Measurements from ENCODE around the gene CCDC71L. TPM values are rescaled to one million over a fixed set of nuclear protein-coding genes. Genes with fewer than 3 reads are reported as not detected.

Gene CCDC71L
- total and polyA plus RNA-seq, 2 donors (not counting 1 experiment from before 2014, with no cell fraction given) = 11.7 to 29.5 TPM

DNA sequence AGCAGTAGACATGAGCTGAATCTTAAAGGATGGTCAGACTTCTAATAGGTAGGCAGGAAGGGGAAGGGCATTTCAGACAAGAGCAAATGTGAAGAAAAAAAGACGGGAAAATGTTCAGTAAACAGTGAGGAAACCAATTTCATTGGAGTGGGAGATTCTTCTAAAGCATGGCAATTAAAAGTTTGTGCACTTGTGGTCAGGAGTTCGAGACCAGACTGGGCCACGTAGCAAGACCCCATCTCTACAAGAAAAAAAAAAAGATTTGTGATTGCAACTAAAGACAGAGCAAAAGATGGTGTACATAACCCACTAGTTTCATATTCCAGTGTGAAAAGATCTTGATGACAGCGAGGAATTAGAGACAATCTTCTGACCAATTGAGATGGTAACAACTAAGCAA is 41.7 kb downstream of the CCDC71L start:
- H3K27ac ChIP-seq (ENCODE audit: low read length in 2 of 2) = no peak overlapping the region
- peaks cover 0 to 8% (median 0%) of the 10 kb centered on the region in 3 donors for H3K9me3 ChIP-seq (ENCODE audit: control extremely low read depth in 1 of 3, control insufficient read depth in 2 of 3, insufficient read depth in 1 of 3, low read length in 2 of 3)
- H3K79me2 ChIP-seq (ENCODE audit: control insufficient read depth, insufficient read depth, low read length) = no peaks in the 10 kb centered on the region
- ChIA-PET POLR2A (no interaction called here), CTCF (no interaction called here)
- WGBS (ENCODE audit: insufficient coverage) = 90% methylated on average over 1 of the region's 4 CpGs
- no peaks in the 10 kb centered on the region for H4K20me1 ChIP-seq (ENCODE audit: control insufficient read depth, insufficient read depth, low read length, poor library complexity, severe bottlenecking)
- ATAC-seq (ENCODE audit: low read depth) = no peak
- no peak for TF ChIP-seq EZH2 (IDR thresholded peaks at IDR 0.05; ENCODE audit: borderline replicate concordance, insufficient read depth, low read depth, low read length, poor library complexity, severe bottlenecking)
- TF ChIP-seq, protein P1, sequence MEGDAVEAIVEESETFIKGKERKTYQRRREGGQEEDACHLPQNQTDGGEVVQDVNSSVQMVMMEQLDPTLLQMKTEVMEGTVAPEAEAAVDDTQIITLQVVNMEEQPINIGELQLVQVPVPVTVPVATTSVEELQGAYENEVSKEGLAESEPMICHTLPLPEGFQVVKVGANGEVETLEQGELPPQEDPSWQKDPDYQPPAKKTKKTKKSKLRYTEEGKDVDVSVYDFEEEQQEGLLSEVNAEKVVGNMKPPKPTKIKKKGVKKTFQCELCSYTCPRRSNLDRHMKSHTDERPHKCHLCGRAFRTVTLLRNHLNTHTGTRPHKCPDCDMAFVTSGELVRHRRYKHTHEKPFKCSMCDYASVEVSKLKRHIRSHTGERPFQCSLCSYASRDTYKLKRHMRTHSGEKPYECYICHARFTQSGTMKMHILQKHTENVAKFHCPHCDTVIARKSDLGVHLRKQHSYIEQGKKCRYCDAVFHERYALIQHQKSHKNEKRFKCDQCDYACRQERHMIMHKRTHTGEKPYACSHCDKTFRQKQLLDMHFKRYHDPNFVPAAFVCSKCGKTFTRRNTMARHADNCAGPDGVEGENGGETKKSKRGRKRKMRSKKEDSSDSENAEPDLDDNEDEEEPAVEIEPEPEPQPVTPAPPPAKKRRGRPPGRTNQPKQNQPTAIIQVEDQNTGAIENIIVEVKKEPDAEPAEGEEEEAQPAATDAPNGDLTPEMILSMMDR (IDR thresholded peaks at IDR 0.05) = no peak
- Mint-ChIP-seq H3K4me1 (no peaks in the 10 kb centered on the region), H3K27ac (no peak overlapping the region), H3K9me3 (ENCODE audit: insufficient read depth) (peaks cover 6% of the 10 kb centered on the region), H3K4me3 (no peak overlapping the region), H3K27me3 (no peaks in the 10 kb centered on the region)
- no peaks in the 10 kb centered on the region for H3K27me3 ChIP-seq (replicated peaks in 1 of 4; ENCODE audit: control extremely low read depth in 1 of 4, control insufficient read depth in 3 of 4, insufficient read depth in 4 of 4, low read length in 3 of 4)
- no peak overlapping the region for H3K4me2 ChIP-seq (replicated peaks; ENCODE audit: low read depth, low read length, poor library complexity, severe bottlenecking)
- no peak for DNase-seq
- no peaks in the 10 kb centered on the region for H3K36me3 ChIP-seq (replicated peaks in 1 of 2; ENCODE audit: control extremely low read depth in 1 of 2, control insufficient read depth in 1 of 2, extremely low read depth in 1 of 2, insufficient read depth in 2 of 2, low read length in 1 of 2)
- no peak overlapping the region for H2AFZ ChIP-seq (ENCODE audit: insufficient read depth, low read depth, low read length, poor library complexity, severe bottlenecking)
- H3K4me3 ChIP-seq (ENCODE audit: control extremely low read depth in 1 of 5, extremely low read depth in 1 of 5, insufficient read depth in 1 of 5, low read depth in 2 of 5, low read length in 4 of 5) = no peak overlapping the region
- intact Hi-C loops (cut with micrococcal nuclease) = no loop called here
- no peaks in the 10 kb centered on the region for H3K4me1 ChIP-seq (ENCODE audit: control insufficient read depth in 2 of 2, insufficient read depth in 2 of 2, low read length in 2 of 2)
- no peak overlapping the region for H3K9ac ChIP-seq (ENCODE audit: low read length)

DNA sequence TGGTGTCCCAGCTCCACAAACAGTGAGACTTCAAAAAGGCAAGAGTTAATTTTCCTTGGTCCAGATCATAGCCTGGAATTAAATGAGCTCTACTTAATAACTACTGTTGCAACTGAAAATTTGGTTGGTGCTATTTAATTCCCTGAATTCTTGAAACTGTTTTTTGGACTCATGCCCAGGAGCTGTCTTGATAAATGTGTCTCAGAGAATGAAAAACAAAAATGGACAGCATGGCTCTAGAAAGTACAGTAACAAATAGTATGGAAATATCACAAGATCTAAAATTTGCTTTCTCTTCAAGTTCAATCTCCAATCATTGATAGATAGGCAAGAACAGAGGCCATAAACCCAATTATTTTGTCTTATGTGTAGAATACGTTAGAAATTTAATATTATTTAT is 42.5 kb downstream of the CCDC71L start:
- TF ChIP-seq, protein P1 (IDR thresholded peaks at IDR 0.05) = no peak
- TF ChIP-seq EZH2 (IDR thresholded peaks at IDR 0.05; ENCODE audit: borderline replicate concordance, insufficient read depth, low read depth, low read length, poor library complexity, severe bottlenecking) = no peak
- ATAC-seq (ENCODE audit: low read depth) = no peak
- no peak for DNase-seq
- Histone ChIP-seq H3K9ac (ENCODE audit: low read length) (no peak overlapping the region), H3K9me3 (ENCODE audit: control extremely low read depth in 1 of 3, control insufficient read depth in 2 of 3, insufficient read depth in 1 of 3, low read length in 2 of 3) (peaks cover 0 to 8% (median 0%) of the 10 kb centered on the region in 3 donors), H3K27ac (ENCODE audit: low read length in 2 of 2) (no peak overlapping the region), H3K4me2 (replicated peaks; ENCODE audit: low read depth, low read length, poor library complexity, severe bottlenecking) (no peak overlapping the region), H3K4me1 (ENCODE audit: control insufficient read depth in 2 of 2, insufficient read depth in 2 of 2, low read length in 2 of 2) (no peaks in the 10 kb centered on the region), H2AFZ (ENCODE audit: insufficient read depth, low read depth, low read length, poor library complexity, severe bottlenecking) (no peak overlapping the region), H4K20me1 (ENCODE audit: control insufficient read depth, insufficient read depth, low read length, poor library complexity, severe bottlenecking) (no peaks in the 10 kb centered on the region), H3K27me3 (replicated peaks in 1 of 4; ENCODE audit: control extremely low read depth in 1 of 4, control insufficient read depth in 3 of 4, insufficient read depth in 4 of 4, low read length in 3 of 4) (no peaks in the 10 kb centered on the region), H3K4me3 (ENCODE audit: control extremely low read depth in 1 of 5, extremely low read depth in 1 of 5, insufficient read depth in 1 of 5, low read depth in 2 of 5, low read length in 4 of 5) (no peak overlapping the region), H3K79me2 (ENCODE audit: control insufficient read depth, insufficient read depth, low read length) (no peaks in the 10 kb centered on the region), H3K36me3 (replicated peaks in 1 of 2; ENCODE audit: control extremely low read depth in 1 of 2, control insufficient read depth in 1 of 2, extremely low read depth in 1 of 2, insufficient read depth in 2 of 2, low read length in 1 of 2) (no peaks in the 10 kb centered on the region)
- Mint-ChIP-seq H3K4me1 (no peaks in the 10 kb centered on the region), H3K9me3 (ENCODE audit: insufficient read depth) (peaks cover 6% of the 10 kb centered on the region), H3K4me3 (no peak overlapping the region), H3K27ac (no peak overlapping the region), H3K27me3 (no peaks in the 10 kb centered on the region)
- no CpG with 5 or more reads among the region's 1 CpG for WGBS (ENCODE audit: insufficient coverage)
- intact Hi-C loops (cut with micrococcal nuclease) = no loop called here
- CTCF ChIA-PET = no interaction called here
- POLR2A ChIA-PET = no interaction called here
